ENCODE data around the gene PALS2. TPM values are rescaled to one million over a fixed set of nuclear protein-coding genes. Genes with fewer than 3 reads are reported as not detected.

The PALS2 gene
- total RNA-seq, 1 donor from 2014 or later, result 18.9 TPM

- H3K4me1 ChIP-seq, result no peaks in the 10 kb centered on the region
- intact Hi-C loops (cut with DNase I), result no loop called here
- no peaks in the 10 kb centered on the region for H3K9me3 ChIP-seq
- TF ChIP-seq, protein P1, sequence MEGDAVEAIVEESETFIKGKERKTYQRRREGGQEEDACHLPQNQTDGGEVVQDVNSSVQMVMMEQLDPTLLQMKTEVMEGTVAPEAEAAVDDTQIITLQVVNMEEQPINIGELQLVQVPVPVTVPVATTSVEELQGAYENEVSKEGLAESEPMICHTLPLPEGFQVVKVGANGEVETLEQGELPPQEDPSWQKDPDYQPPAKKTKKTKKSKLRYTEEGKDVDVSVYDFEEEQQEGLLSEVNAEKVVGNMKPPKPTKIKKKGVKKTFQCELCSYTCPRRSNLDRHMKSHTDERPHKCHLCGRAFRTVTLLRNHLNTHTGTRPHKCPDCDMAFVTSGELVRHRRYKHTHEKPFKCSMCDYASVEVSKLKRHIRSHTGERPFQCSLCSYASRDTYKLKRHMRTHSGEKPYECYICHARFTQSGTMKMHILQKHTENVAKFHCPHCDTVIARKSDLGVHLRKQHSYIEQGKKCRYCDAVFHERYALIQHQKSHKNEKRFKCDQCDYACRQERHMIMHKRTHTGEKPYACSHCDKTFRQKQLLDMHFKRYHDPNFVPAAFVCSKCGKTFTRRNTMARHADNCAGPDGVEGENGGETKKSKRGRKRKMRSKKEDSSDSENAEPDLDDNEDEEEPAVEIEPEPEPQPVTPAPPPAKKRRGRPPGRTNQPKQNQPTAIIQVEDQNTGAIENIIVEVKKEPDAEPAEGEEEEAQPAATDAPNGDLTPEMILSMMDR (IDR thresholded peaks at IDR 0.05), result no peak
- TF ChIP-seq POLR2A (IDR thresholded peaks at IDR 0.05) (no peak), POLR2AphosphoS5 (IDR thresholded peaks at IDR 0.05; ENCODE audit: insufficient read depth in 1 of 2, low read depth in 1 of 2) (no peak)
- no peaks in the 10 kb centered on the region for H3K27me3 ChIP-seq
- H3K4me3 ChIP-seq, result no peak overlapping the region
- H3K27ac ChIP-seq, result no peak overlapping the region
- no peaks in the 10 kb centered on the region for H3K36me3 ChIP-seq
- no peak for DNase-seq (ENCODE audit: extremely low spot score in 2 of 2)
These were observed 28.3 kb downstream of the PALS2 start for GRCh38 chr7:24601600-24601999.

DNA sequence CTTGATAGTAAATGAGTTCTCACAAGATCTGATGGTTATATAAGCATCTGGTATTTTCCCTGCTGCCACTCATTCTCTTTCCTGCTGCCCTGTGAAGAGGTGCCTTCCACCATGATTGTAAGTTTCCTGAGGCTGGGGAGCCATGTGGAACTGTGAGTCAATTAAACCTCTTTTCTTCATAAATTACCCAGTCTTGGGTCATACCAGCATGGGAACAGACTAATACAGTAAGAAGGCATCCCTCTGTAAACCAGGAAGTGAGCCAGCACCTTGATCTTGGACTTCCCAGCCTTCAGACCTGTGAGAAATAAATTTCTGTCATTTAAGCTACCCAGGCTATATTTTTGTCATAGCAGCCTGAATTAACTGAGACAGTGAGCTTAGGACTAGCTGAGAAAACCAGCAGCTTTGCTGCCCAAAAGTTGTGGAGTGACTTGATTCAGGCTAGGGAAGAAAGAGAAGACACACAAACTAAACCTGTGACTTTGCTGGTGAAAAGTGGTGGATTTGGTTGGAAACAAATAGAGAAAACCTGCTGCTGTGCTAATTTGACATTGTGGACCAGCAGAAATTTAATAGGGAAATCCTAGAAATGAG is 29.7 kb downstream of the PALS2 start:
- TF ChIP-seq POLR2AphosphoS5 (IDR thresholded peaks at IDR 0.05; ENCODE audit: insufficient read depth in 1 of 2, low read depth in 1 of 2) (no peak), POLR2A (IDR thresholded peaks at IDR 0.05) (no peak)
- TF ChIP-seq, protein P1 (IDR thresholded peaks at IDR 0.05), result no peak
- Histone ChIP-seq H3K9me3 (no peaks in the 10 kb centered on the region), H3K27me3 (no peaks in the 10 kb centered on the region), H3K4me3 (no peak overlapping the region), H3K36me3 (no peaks in the 10 kb centered on the region), H3K4me1 (no peaks in the 10 kb centered on the region), H3K27ac (no peak overlapping the region)
- intact Hi-C loops (cut with DNase I), result no loop called here
- DNase-seq (ENCODE audit: extremely low spot score in 2 of 2), result no peak

DNA sequence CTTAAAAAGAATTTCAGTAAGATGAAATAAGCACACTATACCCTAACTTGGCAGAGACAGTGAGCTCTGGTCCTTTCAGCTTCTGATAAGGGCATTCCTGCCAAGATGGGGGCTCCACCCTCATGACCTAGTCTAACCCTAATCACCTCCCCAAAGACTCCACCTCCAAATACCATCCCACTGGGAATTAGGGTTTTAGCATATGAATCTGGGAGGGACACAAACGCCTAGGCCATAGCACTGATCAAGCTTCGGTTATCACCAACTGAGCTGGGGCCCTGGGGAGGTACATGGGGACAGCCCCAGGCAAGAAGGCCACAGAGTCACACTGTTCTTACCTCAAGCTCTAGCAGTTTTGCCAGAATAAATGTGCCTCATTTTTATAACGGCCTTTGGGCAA is 31.4 kb downstream of the PALS2 start:
- Histone ChIP-seq H3K36me3 (no peaks in the 10 kb centered on the region), H3K27ac (no peak overlapping the region), H3K4me3 (no peak overlapping the region), H3K27me3 (no peaks in the 10 kb centered on the region), H3K4me1 (no peaks in the 10 kb centered on the region), H3K9me3 (no peaks in the 10 kb centered on the region)
- intact Hi-C loops (cut with DNase I), result no loop called here
- no peak for TF ChIP-seq POLR2AphosphoS5 (IDR thresholded peaks at IDR 0.05; ENCODE audit: insufficient read depth in 1 of 2, low read depth in 1 of 2)
- no peak for TF ChIP-seq POLR2A (IDR thresholded peaks at IDR 0.05)
- TF ChIP-seq, protein P1 (IDR thresholded peaks at IDR 0.05), result no peak
- DNase-seq (ENCODE audit: extremely low spot score in 2 of 2), result no peak

DNA sequence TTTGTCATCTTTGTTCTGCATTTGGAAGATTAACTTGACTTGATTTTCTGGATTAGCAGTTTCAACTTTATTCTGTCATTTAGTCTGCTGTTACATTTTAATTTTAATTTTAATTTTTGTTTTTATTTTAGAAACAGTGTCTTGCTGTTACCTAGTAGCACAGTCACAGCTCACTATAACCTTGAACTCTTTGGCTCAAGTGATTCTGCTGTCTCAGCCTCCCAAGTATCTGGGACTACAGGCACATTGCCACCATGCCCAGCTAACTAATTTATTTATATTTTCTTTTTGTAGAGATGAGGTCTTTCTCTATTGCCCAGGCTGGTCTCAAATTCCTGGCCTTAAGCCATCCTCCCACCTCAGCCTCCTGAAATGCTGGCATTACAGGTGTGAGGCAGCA is 35.3 kb downstream of the PALS2 start:
- H3K4me3 ChIP-seq, result no peak overlapping the region
- H3K4me1 ChIP-seq, result no peaks in the 10 kb centered on the region
- no peaks in the 10 kb centered on the region for H3K36me3 ChIP-seq
- no peaks in the 10 kb centered on the region for H3K9me3 ChIP-seq
- DNase-seq (ENCODE audit: extremely low spot score in 2 of 2), result no peak
- H3K27me3 ChIP-seq, result no peaks in the 10 kb centered on the region
- no peak overlapping the region for H3K27ac ChIP-seq
- intact Hi-C loops (cut with DNase I), result no loop called here
- no peak for TF ChIP-seq POLR2AphosphoS5 (IDR thresholded peaks at IDR 0.05; ENCODE audit: insufficient read depth in 1 of 2, low read depth in 1 of 2)
- TF ChIP-seq, protein P1 (IDR thresholded peaks at IDR 0.05), result no peak
- no peak for TF ChIP-seq POLR2A (IDR thresholded peaks at IDR 0.05)

DNA sequence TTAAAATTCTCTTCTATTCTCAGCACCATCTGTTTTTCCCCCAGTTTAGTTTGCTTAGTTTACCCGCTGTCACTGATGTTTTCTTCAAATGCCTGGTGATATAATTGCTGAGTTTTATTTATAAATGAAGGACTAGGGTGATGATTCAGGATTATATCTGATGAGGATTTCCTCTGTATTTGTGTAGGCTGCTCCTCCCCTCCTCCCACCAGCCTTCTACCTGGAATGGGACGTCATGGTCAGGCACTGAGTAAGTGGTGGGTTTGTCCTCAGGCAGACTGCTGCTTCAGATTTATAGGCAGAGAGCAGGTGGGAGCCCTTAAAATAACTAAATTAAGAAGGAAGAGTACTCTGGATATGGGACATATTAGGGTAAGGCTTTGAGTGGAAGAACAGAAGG is 35.8 kb downstream of the PALS2 start:
- intact Hi-C loops (cut with DNase I), result no loop called here
- no peaks in the 10 kb centered on the region for H3K9me3 ChIP-seq

More for the DNA sequence above, 35.8 kb downstream of the PALS2 start:
- TF ChIP-seq, protein P1 (IDR thresholded peaks at IDR 0.05), result no peak
- TF ChIP-seq POLR2AphosphoS5 (IDR thresholded peaks at IDR 0.05; ENCODE audit: insufficient read depth in 1 of 2, low read depth in 1 of 2) (no peak), POLR2A (IDR thresholded peaks at IDR 0.05) (no peak)
- Histone ChIP-seq H3K36me3 (no peaks in the 10 kb centered on the region), H3K4me1 (no peaks in the 10 kb centered on the region), H3K4me3 (no peak overlapping the region), H3K27ac (no peak overlapping the region), H3K27me3 (no peaks in the 10 kb centered on the region)
- no peak for DNase-seq (ENCODE audit: extremely low spot score in 2 of 2)

Measured in vagina (tissue), 2 donors.